Measurements from ENCODE around the gene SPATA13.

DNA sequence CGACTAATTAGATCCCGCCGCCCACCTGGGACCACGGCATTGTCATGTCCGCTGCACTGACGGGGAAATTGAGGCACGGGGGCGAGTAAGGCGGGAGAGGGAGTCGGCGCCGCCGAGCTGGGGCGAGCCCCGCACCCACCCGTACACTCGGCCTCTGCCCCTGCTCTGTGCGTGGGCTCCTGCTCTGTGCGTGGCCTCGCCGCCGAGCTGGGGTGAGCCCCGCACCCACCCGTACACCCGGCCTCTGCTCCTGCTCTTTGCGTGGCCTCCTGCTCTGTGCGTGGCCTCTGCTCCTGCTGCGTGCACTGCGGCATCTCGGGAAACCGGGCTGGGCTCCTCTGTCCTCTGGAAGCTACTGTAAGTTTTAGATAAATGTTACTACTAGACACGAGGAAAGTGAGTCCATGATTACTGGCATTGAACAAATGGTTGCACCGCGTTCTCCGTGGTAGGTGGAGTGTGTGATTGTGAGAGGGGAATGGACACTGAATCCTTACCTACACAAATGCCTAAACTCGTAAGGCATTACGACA is 148.0 kb downstream of the SPATA13 start:
- TF ChIP-seq, protein P1, sequence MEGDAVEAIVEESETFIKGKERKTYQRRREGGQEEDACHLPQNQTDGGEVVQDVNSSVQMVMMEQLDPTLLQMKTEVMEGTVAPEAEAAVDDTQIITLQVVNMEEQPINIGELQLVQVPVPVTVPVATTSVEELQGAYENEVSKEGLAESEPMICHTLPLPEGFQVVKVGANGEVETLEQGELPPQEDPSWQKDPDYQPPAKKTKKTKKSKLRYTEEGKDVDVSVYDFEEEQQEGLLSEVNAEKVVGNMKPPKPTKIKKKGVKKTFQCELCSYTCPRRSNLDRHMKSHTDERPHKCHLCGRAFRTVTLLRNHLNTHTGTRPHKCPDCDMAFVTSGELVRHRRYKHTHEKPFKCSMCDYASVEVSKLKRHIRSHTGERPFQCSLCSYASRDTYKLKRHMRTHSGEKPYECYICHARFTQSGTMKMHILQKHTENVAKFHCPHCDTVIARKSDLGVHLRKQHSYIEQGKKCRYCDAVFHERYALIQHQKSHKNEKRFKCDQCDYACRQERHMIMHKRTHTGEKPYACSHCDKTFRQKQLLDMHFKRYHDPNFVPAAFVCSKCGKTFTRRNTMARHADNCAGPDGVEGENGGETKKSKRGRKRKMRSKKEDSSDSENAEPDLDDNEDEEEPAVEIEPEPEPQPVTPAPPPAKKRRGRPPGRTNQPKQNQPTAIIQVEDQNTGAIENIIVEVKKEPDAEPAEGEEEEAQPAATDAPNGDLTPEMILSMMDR (conservative IDR thresholded peaks at IDR 0.05 in 1 of 2, IDR thresholded peaks at IDR 0.05 in 1 of 2; ENCODE audit: extremely low read depth in 1 of 2, insufficient read depth in 1 of 2, low read depth in 1 of 2, low read length in 2 of 2), result no peak
- no peak for TF ChIP-seq EZH2 (IDR thresholded peaks at IDR 0.05; ENCODE audit: borderline replicate concordance, low read length)
